GM18519 (cell line): ENCODE data around the gene FAM204A.
A peak's percentile ranks its signal among the peaks of the same experiment; 100 is the strongest.

ENCODE experiments used
- ATAC-seq: cut with Tn5 transposase; IDR thresholded peaks from one replicate; pipeline ENCODE4 v1.9.1; 2021; ENCODE audit warnings: mild to moderate bottlenecking, moderate library complexity; ENCODE audit not compliant: unreplicated experiment, low FRiP score

The FAM204A gene

GRCh38 chr10:118287076-118287806, 54.9 kb downstream of the FAM204A start:
- no peak for ATAC-seq

DNA sequence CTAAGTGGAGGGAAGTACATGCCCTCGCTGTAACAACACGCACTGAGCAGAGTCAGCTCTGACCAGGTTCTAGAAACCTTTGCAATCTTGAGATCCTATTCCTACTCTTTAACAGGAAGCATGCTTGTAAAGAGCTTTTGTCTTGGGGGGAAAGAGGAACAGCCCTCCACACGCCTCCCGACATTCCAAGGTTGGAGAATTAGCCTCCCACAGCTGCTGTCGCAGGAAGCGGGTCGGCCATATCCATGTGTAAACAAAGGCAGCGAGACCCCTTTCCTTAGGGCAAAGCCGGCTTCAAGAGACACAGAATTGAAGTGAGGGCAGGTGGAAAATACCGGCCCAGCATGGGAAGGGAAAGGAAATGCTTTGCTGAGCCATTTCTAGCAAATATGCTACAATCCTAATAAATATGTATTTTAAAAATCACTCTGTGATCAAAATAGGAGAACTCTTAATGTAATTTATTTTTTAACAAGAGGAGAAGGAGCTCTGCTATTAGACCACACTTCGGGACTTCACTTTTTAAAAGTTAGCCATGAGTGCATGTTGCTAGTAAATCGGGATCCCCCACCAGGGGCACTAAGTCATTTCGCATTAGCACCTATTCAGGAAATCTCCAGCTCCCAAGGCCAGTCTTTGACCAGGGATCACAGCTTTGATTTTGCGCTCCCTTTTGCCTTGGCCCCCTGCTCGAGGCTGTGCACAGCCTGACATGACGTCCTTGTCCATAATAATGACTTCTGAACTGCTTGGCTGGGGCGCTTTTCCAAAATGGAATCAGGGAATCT, 55.9 kb downstream of the FAM204A start:
- no peak for ATAC-seq

DNA sequence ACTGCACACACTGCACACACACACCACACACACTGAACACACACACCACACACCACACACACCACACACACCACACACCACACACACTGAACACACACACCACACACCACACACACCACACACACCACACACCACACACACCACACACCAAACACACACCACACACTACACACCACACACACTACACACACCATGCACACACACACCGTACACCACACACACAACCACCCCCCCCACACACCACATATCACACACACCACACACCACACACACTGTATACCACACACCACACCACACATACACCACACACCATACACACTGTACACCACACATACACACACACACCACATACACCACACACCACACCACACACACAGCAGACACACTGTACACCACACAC, 59.5 kb downstream of the FAM204A start:
- ATAC-seq, result no peak

GRCh38 chr10:118278649-118279048, 63.5 kb downstream of the FAM204A start:
- ATAC-seq, result no peak

- ATAC-seq, result no peak
These were observed 64.3 kb downstream of the FAM204A start for GRCh38 chr10:118277871-118278270.

DNA sequence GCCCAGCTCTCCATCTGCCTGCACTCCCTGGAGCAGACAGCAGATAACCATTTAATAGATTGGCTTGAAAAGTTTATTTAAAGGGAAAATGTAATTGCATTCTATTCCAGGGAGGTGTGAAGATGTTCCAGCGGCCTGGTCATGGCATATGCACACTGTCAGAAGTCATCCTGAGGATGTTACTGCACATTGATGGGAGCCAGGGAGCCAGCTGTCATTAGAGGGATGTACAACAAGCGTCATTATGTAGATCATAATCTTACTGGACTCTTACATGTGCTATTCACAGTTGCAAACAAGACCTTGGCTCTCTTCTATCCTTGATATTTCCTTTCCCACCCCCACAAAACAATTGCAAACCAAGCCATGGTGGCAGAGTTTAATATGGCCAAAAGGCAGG, 65.4 kb downstream of the FAM204A start:
- ATAC-seq, result no peak

DNA sequence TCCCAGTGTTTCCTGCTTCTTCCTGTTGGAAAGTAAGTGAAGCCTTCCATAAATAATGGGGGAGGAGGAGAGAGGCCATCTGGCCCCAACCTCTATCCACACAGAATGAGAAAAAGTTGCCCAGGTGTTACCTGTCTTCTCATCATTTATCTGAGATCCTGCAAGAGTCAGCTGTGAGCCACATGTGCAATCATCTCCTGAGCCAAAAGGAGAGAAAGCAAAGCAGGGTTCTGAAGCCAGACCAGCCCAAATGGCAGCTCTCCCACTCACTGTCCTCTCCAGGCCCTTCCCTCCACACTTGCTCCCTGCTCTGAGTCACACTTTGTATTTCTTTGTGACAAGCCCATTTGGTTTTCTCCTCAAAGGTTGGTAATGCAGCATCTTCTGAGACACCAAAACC, 65.9 kb downstream of the FAM204A start:
- no peak for ATAC-seq

DNA sequence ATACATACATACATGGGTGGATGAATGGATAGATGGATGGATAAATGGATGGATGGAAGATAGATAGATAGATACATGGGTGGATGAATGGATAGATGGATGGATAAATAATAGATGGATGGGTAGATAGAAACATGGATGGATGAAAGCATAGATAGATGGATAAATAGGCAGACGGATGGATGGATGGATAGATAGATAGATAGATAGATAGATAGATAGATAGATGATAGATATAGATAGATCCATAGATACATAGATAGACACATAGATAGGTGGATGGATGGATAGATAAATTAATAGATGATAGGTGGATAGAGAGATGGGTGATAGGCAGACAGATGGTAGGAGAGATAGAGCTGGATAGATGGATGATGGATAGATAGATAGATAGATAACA, 68.5 kb downstream of the FAM204A start:
- ATAC-seq, result no peak

- ATAC-seq, result no peak
These were observed 69.4 kb downstream of the FAM204A start for GRCh38 chr10:118272767-118273166.

DNA sequence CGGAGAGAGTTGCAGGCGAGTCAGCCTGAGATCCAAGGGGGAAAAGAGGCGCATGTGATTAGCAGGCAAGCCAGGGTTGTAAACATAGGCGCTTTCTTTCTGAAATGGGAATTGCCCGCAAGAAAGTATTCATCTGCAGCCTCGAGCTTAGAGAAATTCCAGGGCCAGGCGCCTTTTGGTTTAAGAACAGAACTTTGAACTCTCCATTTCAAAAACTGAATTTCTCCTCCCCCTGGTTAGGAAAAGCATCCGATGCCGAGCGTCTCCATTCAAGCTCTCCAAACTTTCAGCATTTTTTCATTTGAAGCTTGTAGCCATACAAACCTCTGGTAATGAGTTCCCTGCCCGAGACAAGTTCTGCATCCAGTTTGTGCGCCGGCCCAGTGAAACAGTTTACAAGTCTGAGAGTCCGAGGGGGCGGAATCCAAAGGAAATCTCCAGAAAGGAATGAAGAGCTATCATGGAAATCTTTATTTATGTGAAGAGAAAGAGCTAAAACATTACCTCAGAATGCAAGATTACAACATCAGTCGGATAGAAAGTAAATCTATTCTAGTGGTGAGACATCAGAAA, 69.9 kb downstream of the FAM204A start:
- ATAC-seq, result no peak

GRCh38 chr10:118271671-118272070, 70.5 kb downstream of the FAM204A start:
- no peak for ATAC-seq

- no peak for ATAC-seq
These were observed 75.9 kb downstream of the FAM204A start for GRCh38 chr10:118266098-118266748.

- no peak for ATAC-seq
These were observed 77.2 kb downstream of the FAM204A start for GRCh38 chr10:118264838-118265470.

DNA sequence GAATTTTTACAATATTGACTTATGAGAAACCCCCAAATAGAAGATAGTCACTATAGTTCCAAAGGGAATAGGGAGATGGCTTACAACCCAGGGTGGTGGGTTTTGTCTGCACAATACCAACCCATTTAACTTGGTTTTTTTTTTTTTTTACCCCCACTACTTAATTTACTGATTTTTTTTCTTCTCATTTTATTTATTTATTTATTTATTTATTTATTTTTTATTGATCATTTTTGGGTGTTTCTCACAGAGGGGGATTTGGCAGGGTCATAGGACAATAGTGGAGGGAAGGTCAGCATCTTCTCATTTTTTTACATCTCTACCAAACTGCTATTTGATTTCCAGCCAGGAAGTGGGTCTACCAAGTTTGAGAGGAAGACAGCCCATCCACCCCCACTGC, 77.9 kb downstream of the FAM204A start:
- no peak for ATAC-seq

DNA sequence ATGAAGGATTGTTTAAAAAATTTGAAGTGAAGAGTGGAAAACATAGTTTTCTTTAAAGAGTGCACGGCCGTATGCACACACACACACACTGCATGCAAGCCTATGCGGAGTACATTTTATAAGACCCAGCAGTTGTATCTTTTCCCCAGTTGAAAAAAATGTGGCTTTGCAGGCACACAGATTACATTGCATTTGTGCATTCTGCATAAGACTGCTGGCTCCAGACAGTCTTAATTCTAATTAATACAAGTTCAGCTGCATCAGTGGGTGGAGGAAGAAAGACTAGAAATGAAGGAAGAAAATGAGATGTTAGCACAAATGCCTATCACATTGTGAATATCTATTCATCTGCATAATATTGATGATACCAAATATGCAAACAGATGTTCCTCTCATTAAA, 79.6 kb downstream of the FAM204A start:
- ATAC-seq, result no peak

DNA sequence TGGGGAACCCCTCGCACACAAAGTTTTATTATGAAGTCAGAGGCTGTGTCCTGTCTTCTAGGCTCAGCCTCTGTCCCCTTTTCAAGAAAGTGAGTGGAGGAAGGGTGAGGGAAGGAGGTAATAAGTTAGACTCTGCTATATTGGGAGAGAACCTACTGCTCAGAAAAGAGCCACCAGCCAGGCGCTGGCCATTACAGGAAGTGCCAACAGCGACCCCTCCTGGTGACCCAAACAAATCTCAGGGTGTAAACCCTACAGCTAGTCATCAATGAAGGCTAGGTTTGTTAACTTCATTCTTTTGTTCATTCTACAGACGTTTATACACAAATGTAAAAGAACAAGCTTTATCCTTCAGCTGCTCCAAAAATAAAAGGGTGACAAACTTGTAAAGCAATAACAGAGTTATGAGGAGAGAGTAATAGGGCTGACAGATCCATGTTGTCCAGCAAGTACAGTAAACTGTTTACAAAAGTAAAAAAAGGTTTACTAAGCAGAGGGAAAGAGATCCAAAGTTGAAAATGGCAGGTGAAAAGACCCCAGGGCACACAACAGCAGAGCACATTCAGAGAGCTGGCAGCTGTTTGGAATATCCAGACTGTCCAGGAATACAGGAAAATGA, 82.7 kb downstream of the FAM204A start:
- peak; percentile 64 for ATAC-seq

DNA sequence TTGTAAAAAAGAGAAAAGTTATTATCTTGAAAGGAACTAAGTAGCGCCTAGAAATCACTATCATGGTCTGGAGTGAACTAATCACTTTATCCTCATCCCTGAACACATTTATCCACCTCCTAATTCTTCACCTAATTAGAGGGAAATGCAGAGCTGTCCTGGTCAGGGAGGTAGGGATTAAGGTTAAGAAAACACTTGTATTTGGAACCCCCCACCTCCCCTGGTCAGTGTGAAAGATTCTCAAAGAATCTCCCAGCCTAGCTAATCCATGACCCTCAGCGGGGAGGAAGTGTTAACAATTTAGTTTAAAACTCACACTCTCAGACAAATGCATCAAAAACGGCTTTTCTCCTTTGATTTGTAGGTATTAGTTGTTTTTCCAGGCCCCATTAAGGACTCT, 83.8 kb downstream of the FAM204A start:
- ATAC-seq, result no peak

DNA sequence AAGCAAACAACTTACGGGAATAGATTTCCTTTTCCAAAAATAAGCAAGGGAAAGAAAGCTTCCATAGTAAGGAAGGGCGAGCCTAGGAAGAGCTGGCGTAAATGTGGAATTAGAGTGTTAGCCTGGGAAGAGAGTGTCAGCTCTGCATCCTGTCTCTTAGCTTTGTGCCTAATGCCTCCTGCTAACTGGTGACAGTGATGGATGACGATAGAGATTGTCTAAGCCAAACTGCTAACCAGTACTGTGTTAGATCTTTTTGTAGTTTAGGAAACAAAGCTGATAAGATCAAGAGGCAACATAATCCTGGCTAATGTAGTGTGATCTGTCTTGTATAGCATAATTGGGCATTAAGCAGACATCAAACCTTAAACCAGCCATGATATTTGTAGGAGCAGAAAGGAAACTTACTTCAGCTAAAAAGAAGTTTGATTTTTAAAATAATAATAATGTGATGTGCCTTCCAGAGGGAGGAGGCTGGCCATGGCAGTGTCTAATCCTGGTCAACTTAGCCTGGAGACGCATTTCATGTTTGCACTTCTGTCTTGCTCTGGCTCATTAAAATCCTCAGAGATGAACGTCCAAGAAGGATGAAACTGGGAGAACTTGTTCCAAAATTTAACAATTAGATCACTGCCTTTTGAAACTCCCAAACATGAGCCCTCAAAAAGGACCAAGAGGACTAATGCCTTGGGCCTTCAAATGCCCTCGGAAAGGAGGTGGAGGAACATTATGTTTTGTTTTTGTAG, 85.1 kb downstream of the FAM204A start:
- no peak for ATAC-seq

GRCh38 chr10:118256209-118256608, 85.9 kb downstream of the FAM204A start:
- ATAC-seq, result no peak

- ATAC-seq, result no peak
These were observed 86.8 kb downstream of the FAM204A start for GRCh38 chr10:118255355-118255754.
